ENCODE measurements around the gene PDIA5. TPM values are rescaled to one million over a fixed set of nuclear protein-coding genes. Genes with fewer than 3 reads are reported as not detected.

Gene PDIA5
- total and polyA plus RNA-seq, 2 of the 4 experiments (the other 2 are of a cell fraction) = 19.4 to 42.0 TPM

DNA sequence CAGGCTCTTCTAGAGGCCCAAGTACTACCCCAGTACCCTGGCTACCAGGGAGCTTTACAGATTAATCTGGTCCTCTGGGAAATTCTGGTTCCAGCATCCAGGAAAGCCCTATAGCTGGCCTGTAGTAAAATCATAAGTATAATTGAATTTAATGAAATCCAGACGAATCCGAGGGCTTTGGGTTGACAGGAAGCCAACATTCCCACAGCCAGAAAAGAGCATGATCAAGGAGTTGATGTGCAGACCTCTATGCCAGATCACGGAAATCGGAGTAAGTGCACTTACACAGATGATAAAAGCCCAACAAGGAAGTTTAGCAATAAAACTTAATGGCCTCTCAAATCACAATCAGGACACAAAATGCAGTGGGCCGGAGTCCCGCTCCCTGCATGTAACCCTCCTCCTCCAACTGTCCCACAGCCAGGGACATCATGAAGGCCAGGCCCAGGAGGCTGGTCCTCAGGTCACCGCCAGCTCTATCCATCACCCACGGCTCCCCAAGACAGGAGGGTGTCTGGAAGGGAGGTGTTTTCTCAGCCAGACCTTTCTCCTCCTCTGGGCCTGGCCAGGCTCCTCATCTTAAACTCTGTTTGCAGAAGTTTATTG lies 72.1 kb downstream of the PDIA5 start:
- H3K4me1 ChIP-seq (ENCODE audit: control insufficient read depth, insufficient read depth, low read length) = peaks cover 3% of the 10 kb centered on the region; the same call in 1 of the 2 replicates
- in situ Hi-C loops (cut with MboI; ENCODE audit: low sequenced_read_pairs) (no loop called here), dilution Hi-C loops (cut with HindIII; ENCODE audit: low sequenced_read_pairs, unreplicated experiment) (no loop called here), intact Hi-C loops (cut with micrococcal nuclease) (no loop called here)
- DNase-seq (no peak), ATAC-seq (ENCODE audit: low read depth) (no peak)
- no peaks in the 10 kb centered on the region for H3K27me3 ChIP-seq (ENCODE audit: control insufficient read depth, insufficient read depth, low read length)
- H2AFZ ChIP-seq (replicated peaks; ENCODE audit: low read length, poor library complexity) = no peak overlapping the region
- no peak overlapping the region for H2BK120ac ChIP-seq (ENCODE audit: low read depth, low read length)
- no peak overlapping the region for H2BK20ac ChIP-seq (ENCODE audit: low read depth, low read length)
- ChIA-PET POLR2A (ENCODE audit: unreplicated experiment) (no interaction called here), CTCF (no interaction called here)
- H3K36me3 ChIP-seq (ENCODE audit: control insufficient read depth, insufficient read depth, low read length) = peaks cover 11% of the 10 kb centered on the region
- H3K4ac ChIP-seq (ENCODE audit: low read depth, low read length) = no peak overlapping the region
- no peaks in the 10 kb centered on the region for H4K20me1 ChIP-seq (ENCODE audit: insufficient read depth, low read length)
- H3K79me1 ChIP-seq (ENCODE audit: low read depth in 1 of 2, low read length in 2 of 2) = no peaks in the 10 kb centered on the region; a peak in 2 of 4 replicates
- no peak overlapping the region for H4K5ac ChIP-seq (ENCODE audit: low read depth, low read length)
- TF ChIP-seq CHD1 (IDR thresholded peaks at IDR 0.05; ENCODE audit: low read depth, low read length) (no peak), CEBPB (IDR thresholded peaks at IDR 0.05; ENCODE audit: low read depth, low read length) (no peak), MXI1 (IDR thresholded peaks at IDR 0.05; ENCODE audit: borderline replicate concordance, low read depth, low read length) (no peak), SMC3 (IDR thresholded peaks at IDR 0.05; ENCODE audit: low read depth, low read length) (no peak), MAZ (IDR thresholded peaks at IDR 0.05; ENCODE audit: borderline replicate concordance, low read depth, low read length) (no peak), RFX5 (IDR thresholded peaks at IDR 0.05; ENCODE audit: low read depth, low read length) (no peak), POLR2A (IDR thresholded peaks at IDR 0.05; ENCODE audit: low read depth, low read length) (no peak), NFE2L2 (IDR thresholded peaks at IDR 0.05; ENCODE audit: low read depth, low read length) (no peak), BHLHE40 (IDR thresholded peaks at IDR 0.05; ENCODE audit: low read depth, low read length) (no peak), FOS (IDR thresholded peaks at IDR 0.05; ENCODE audit: low read depth, low read length) (no peak), RAD21 (IDR thresholded peaks at IDR 0.05; ENCODE audit: low read length) (no peak), MAFK (IDR thresholded peaks at IDR 0.05; ENCODE audit: low read depth, low read length) (no peak)
- TF ChIP-seq, protein P1, sequence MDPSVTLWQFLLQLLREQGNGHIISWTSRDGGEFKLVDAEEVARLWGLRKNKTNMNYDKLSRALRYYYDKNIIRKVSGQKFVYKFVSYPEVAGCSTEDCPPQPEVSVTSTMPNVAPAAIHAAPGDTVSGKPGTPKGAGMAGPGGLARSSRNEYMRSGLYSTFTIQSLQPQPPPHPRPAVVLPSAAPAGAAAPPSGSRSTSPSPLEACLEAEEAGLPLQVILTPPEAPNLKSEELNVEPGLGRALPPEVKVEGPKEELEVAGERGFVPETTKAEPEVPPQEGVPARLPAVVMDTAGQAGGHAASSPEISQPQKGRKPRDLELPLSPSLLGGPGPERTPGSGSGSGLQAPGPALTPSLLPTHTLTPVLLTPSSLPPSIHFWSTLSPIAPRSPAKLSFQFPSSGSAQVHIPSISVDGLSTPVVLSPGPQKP (IDR thresholded peaks at IDR 0.05; ENCODE audit: borderline replicate concordance, low read depth, low read length) = no peak
- TF ChIP-seq, protein P2, sequence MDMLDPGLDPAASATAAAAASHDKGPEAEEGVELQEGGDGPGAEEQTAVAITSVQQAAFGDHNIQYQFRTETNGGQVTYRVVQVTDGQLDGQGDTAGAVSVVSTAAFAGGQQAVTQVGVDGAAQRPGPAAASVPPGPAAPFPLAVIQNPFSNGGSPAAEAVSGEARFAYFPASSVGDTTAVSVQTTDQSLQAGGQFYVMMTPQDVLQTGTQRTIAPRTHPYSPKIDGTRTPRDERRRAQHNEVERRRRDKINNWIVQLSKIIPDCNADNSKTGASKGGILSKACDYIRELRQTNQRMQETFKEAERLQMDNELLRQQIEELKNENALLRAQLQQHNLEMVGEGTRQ (IDR thresholded peaks at IDR 0.05; ENCODE audit: low read depth, low read length) = no peak
- no peak overlapping the region for H4K8ac ChIP-seq (ENCODE audit: low read depth in 2 of 2, low read length in 2 of 2)
- no peak overlapping the region for H3K9ac ChIP-seq (ENCODE audit: low read depth, low read length)
- H2AK9ac ChIP-seq (replicated peaks; ENCODE audit: low read depth, low read length, poor library complexity) = no peak overlapping the region
- H3K9me3 ChIP-seq (ENCODE audit: control insufficient read depth, insufficient read depth, low read length) = no peaks in the 10 kb centered on the region
- no peak overlapping the region for H3K4me3 ChIP-seq (ENCODE audit: insufficient read depth, low read depth, low read length)
- H3K27ac ChIP-seq (ENCODE audit: insufficient read depth, low read length) = no peak overlapping the region
- H2BK15ac ChIP-seq (ENCODE audit: low read depth, low read length) = no peak overlapping the region
- no peak overlapping the region for H4K91ac ChIP-seq (ENCODE audit: insufficient read depth, low read depth, low read length)
- no peak overlapping the region for H3K23ac ChIP-seq (ENCODE audit: low read depth, low read length)
- no peak overlapping the region for H3K56ac ChIP-seq (ENCODE audit: extremely low read depth, insufficient read depth, low read length)
- H3K14ac ChIP-seq (replicated peaks; ENCODE audit: low read depth, low read length) = no peak overlapping the region
- no TSS peak for BruUV-seq (replicated peaks)
- no peak overlapping the region for H3K4me2 ChIP-seq (ENCODE audit: low read depth, low read length)
- WGBS, 2 experiments (ENCODE audit: extremely low coverage in 2 of 2, insufficient read length in 1 of 2) = 100% methylated on average over 1 of the region's 8 CpGs; no CpG with 5 or more reads in 1 of the 2 experiments
- H3K18ac ChIP-seq (ENCODE audit: low read depth, low read length) = no peak overlapping the region
- H3K9me1 ChIP-seq (ENCODE audit: insufficient read depth, low read length) = peaks cover 6% of the 10 kb centered on the region; the same call in 1 of the 2 replicates
- H2BK5ac ChIP-seq (ENCODE audit: low read depth, low read length, poor library complexity, severe bottlenecking) = no peak overlapping the region
- no peak overlapping the region for H2AK5ac ChIP-seq (ENCODE audit: low read depth, low read length)
